GM23338 (cell line): ENCODE results near the gene FAM47E. TPM values are rescaled to one million over a fixed set of nuclear protein-coding genes. Genes with fewer than 3 reads are reported as not detected.

Source experiments
- ATAC-seq: fragments of 200-7000 bp; cut with Tn5 transposase; 3 replicates; pipeline ENCODE4 v1.9.1; 2020
- DNase-seq: peaks from one replicate; pipeline ENCODE4 v3.0.0-alpha.2; 2015; ENCODE audit warnings: low spot score
- H2AFZ ChIP-seq: fragments of 200-600 bp; sonication (generic); 2 replicates; pipeline ENCODE4 v1.8.0; 2016; ENCODE audit warnings: antibody characterized with exemption, mild to moderate bottlenecking, moderate library complexity
- H3F3A ChIP-seq: fragments of 200-600 bp; sonication (generic); replicated peaks from 2 replicates; pipeline ENCODE4 v1.8.0; 2017; ENCODE audit warnings: antibody characterized with exemption, mixed run types, low read depth
- H3K27ac ChIP-seq: fragments of 200-600 bp; sonication (generic); 2 replicates; pipeline ENCODE4 v1.6.1; 2016; ENCODE audit warnings: low read depth
- H3K27me3 ChIP-seq: fragments of 200-600 bp; sonication (generic); 2 replicates; pipeline ENCODE4 v1.8.0; 2016; ENCODE audit warnings: mild to moderate bottlenecking, mixed run types, moderate library complexity; ENCODE audit not compliant: insufficient read depth
- H3K36me3 ChIP-seq: fragments of 200-600 bp; sonication (generic); 2 replicates; pipeline ENCODE4 v1.8.0; 2016; ENCODE audit warnings: mild to moderate bottlenecking; ENCODE audit not compliant: insufficient read depth
- H3K4me1 ChIP-seq: fragments of 200-600 bp; sonication (generic); 2 replicates; pipeline ENCODE4 v1.8.0; 2016; ENCODE audit warnings: mild to moderate bottlenecking, moderate library complexity; ENCODE audit not compliant: insufficient read depth
- H3K4me2 ChIP-seq: fragments of 200-600 bp; sonication (generic); 2 replicates; pipeline ENCODE4 v1.7.1; 2017; ENCODE audit warnings: mixed run types
- H3K4me3 ChIP-seq: fragments of 200-600 bp; sonication (generic); 2 replicates; pipeline ENCODE4 v1.6.1; 2016; ENCODE audit warnings: mixed run types
- H3K79me2 ChIP-seq: fragments of 200-600 bp; sonication (generic); replicated peaks from 2 replicates; pipeline ENCODE4 v1.8.0; 2017; ENCODE audit warnings: mild to moderate bottlenecking; ENCODE audit not compliant: insufficient read depth
- H3K9me2 ChIP-seq: fragments of 200-600 bp; sonication (generic); 2 replicates; pipeline ENCODE4 v1.8.0; 2017; ENCODE audit not compliant: insufficient read depth
- H4K20me1 ChIP-seq: fragments of 200-600 bp; sonication (generic); replicated peaks from 2 replicates; pipeline ENCODE4 v1.8.0; 2017; ENCODE audit warnings: mild to moderate bottlenecking; ENCODE audit not compliant: insufficient read depth
- H3K27ac Mint-ChIP-seq: 2 replicates; pipeline ENCODE4 v1.8.0; 2020; ENCODE audit warnings: inconsistent platforms, mild to moderate bottlenecking, moderate library complexity, mixed read lengths
- H3K27me3 Mint-ChIP-seq: 3 replicates; pipeline ENCODE4 v1.8.0; 2022; ENCODE audit warnings: low read depth, mild to moderate bottlenecking, moderate library complexity, mixed read lengths, inconsistent platforms; ENCODE audit not compliant: insufficient read depth, poor library complexity
- H3K36me3 Mint-ChIP-seq: 3 replicates; pipeline ENCODE4 v1.8.0; 2021; ENCODE audit warnings: low read depth, mild to moderate bottlenecking, inconsistent platforms, moderate library complexity, mixed read lengths
- H3K4me1 Mint-ChIP-seq: 3 replicates; pipeline ENCODE4 v1.8.0; 2020; ENCODE audit warnings: mild to moderate bottlenecking, inconsistent platforms, mixed read lengths
- H3K4me3 Mint-ChIP-seq: 3 replicates; pipeline ENCODE4 v1.8.0; 2021; ENCODE audit warnings: moderate library complexity, mild to moderate bottlenecking, inconsistent platforms, mixed read lengths
- H3K9me3 Mint-ChIP-seq: 3 replicates; pipeline ENCODE4 v1.8.0; 2020; ENCODE audit warnings: moderate library complexity, mild to moderate bottlenecking, inconsistent platforms, mixed read lengths
- ETS1 ChIP-seq: IDR thresholded peaks from 2 replicates; pipeline ENCODE4 v1.6.1; 2016; ENCODE audit warnings: antibody characterized with exemption
- JUNB ChIP-seq: IDR thresholded peaks from one replicate; pipeline ENCODE4 v1.6.1; 2016; ENCODE audit warnings: antibody characterized with exemption; ENCODE audit not compliant: unreplicated experiment
- NANOG ChIP-seq: IDR thresholded peaks from 2 replicates; pipeline ENCODE4 v1.6.1; 2016; ENCODE audit warnings: antibody characterized with exemption, borderline replicate concordance
- STAT1 ChIP-seq: IDR thresholded peaks from one replicate; pipeline ENCODE4 v1.6.1; 2016; ENCODE audit warnings: antibody characterized with exemption; ENCODE audit not compliant: unreplicated experiment
- ZNF114 ChIP-seq: fragments of 250-450 bp; sonication (Bioruptor Pico); IDR thresholded peaks from 2 replicates; pipeline ENCODE4 v1.5.0; 2020; ENCODE audit warnings: mild to moderate bottlenecking, moderate library complexity
- ZNF462 ChIP-seq: fragments of 250-450 bp; sonication (Bioruptor Pico); IDR thresholded peaks from 2 replicates; pipeline ENCODE4 v1.5.0; 2020; ENCODE audit warnings: mild to moderate bottlenecking, moderate library complexity
- polyA plus RNA-seq: library from polyadenylated mRNA; unstranded; fragments of >200 nt; fragmentation: Nextera tagmentation; extraction: Ambion mirVana; gene quantifications from 2 replicates; pipeline ENCODE4 v1.2.1, GENCODE V29; 2016
- total RNA-seq: library from RNA; depleted of rRNA; stranded (reverse); fragments of >200 nt; shearing (Covaris generic); gene quantifications from 2 replicates; pipeline ENCODE4 v1.2.3, GENCODE V29; 2014
- TF ChIP-seq, protein P1 (sequence below): IDR thresholded peaks from one replicate; pipeline ENCODE4 v1.6.1; 2018; ENCODE audit warnings: antibody characterized with exemption; ENCODE audit not compliant: unreplicated experiment

Gene FAM47E
- total and polyA plus RNA-seq, 2 experiments from 2014 or later: 0.66 to 2.3 TPM

DNA sequence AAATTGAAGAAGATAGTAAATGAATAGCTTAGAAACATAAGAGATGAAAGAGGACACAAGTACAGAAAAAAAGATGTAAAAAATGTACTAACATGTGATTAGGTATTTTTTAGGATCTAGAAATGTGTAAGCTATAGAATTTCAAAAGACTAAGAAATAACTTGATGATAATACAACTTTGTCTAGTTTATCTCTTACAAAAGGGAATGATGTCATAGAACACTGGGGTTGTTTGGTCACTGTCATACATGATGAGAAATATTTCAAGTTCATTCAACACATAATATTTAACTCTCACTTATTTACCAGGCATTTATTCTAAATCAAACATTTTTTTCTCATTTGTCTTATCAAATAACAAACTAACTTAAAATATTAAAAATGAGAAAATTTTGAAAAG, 73.6 kb downstream of the FAM47E start:
- no peaks in the 10 kb centered on the region for H3K27me3 Mint-ChIP-seq
- no peaks in the 10 kb centered on the region for H3K79me2 ChIP-seq
- no peaks in the 10 kb centered on the region for H3K4me1 ChIP-seq
- H4K20me1 ChIP-seq: no peaks in the 10 kb centered on the region
- no peak for TF ChIP-seq JUNB
- TF ChIP-seq ETS1: no peak
- TF ChIP-seq ZNF462 (CRISPR knock-in tag): no peak
- TF ChIP-seq STAT1: no peak
- TF ChIP-seq, protein P1, sequence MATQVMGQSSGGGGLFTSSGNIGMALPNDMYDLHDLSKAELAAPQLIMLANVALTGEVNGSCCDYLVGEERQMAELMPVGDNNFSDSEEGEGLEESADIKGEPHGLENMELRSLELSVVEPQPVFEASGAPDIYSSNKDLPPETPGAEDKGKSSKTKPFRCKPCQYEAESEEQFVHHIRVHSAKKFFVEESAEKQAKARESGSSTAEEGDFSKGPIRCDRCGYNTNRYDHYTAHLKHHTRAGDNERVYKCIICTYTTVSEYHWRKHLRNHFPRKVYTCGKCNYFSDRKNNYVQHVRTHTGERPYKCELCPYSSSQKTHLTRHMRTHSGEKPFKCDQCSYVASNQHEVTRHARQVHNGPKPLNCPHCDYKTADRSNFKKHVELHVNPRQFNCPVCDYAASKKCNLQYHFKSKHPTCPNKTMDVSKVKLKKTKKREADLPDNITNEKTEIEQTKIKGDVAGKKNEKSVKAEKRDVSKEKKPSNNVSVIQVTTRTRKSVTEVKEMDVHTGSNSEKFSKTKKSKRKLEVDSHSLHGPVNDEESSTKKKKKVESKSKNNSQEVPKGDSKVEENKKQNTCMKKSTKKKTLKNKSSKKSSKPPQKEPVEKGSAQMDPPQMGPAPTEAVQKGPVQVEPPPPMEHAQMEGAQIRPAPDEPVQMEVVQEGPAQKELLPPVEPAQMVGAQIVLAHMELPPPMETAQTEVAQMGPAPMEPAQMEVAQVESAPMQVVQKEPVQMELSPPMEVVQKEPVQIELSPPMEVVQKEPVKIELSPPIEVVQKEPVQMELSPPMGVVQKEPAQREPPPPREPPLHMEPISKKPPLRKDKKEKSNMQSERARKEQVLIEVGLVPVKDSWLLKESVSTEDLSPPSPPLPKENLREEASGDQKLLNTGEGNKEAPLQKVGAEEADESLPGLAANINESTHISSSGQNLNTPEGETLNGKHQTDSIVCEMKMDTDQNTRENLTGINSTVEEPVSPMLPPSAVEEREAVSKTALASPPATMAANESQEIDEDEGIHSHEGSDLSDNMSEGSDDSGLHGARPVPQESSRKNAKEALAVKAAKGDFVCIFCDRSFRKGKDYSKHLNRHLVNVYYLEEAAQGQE: no peak
- TF ChIP-seq ZNF114 (CRISPR knock-in tag): no peak
- no peak for TF ChIP-seq NANOG
- no peak for DNase-seq
- H3K36me3 Mint-ChIP-seq: peaks cover 9% of the 10 kb centered on the region; the same call in 2 of the 3 replicates
- no peak overlapping the region for H3K27ac Mint-ChIP-seq
- H3K4me1 Mint-ChIP-seq: no peaks in the 10 kb centered on the region
- no peak overlapping the region for H2AFZ ChIP-seq
- H3K27me3 ChIP-seq: no peaks in the 10 kb centered on the region
- H3K4me3 Mint-ChIP-seq: no peak overlapping the region
- H3K27ac ChIP-seq: no peak overlapping the region
- no peak overlapping the region for H3K4me3 ChIP-seq
- no peaks in the 10 kb centered on the region for H3F3A ChIP-seq
- H3K9me3 Mint-ChIP-seq: peaks cover 26% of the 10 kb centered on the region
- H3K9me2 ChIP-seq: peaks cover 7% of the 10 kb centered on the region; the same call in 1 of the 2 replicates
- no peak overlapping the region for H3K4me2 ChIP-seq
- 0 out of 2 replicates have a peak, but pooled peaks cover 4% of the 10 kb centered on the region for H3K36me3 ChIP-seq
- ATAC-seq: no peak
